Measurements from ENCODE around the gene SLC34A3.

DNA sequence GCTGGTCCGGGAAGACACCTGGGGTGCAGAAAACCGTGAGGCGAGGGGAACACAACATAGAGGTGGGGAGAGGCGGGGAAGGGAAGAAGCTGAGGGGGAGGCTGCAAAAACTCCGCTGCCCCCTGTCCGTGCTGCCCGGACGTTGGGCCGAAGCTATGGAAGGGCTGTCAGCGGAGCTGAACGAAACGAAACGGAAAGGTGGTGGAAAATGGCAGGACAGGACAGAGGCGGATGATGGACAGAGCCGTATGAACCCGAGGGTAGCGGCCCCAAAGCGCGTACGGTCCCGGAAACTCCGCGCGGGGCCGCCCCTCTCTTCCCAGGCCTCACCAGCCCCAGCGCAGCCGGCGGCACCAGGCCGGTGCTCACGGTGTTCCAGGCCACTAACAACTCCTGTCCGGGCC lies 42.6 kb upstream of the SLC34A3 start:
- TF ChIP-seq CTCF (IDR thresholded peaks at IDR 0.05) (no peak), CREB1 (CRISPR knock-in tag; IDR thresholded peaks at IDR 0.05) (no peak), FOXP4 (CRISPR knock-in tag; IDR thresholded peaks at IDR 0.05) (no peak), E2F5 (CRISPR knock-in tag; IDR thresholded peaks at IDR 0.05) (no peak), TCF7 (CRISPR knock-in tag; IDR thresholded peaks at IDR 0.05; ENCODE audit: low read depth) (no peak), NR3C1 (CRISPR knock-in tag; conservative IDR thresholded peaks at IDR 0.05; ENCODE audit: low read depth) (no peak), RELA (CRISPR knock-in tag; IDR thresholded peaks at IDR 0.05; ENCODE audit: borderline replicate concordance) (no peak), ZNF263 (CRISPR knock-in tag; IDR thresholded peaks at IDR 0.05; ENCODE audit: low read depth) (no peak)
- TF ChIP-seq, protein P1, sequence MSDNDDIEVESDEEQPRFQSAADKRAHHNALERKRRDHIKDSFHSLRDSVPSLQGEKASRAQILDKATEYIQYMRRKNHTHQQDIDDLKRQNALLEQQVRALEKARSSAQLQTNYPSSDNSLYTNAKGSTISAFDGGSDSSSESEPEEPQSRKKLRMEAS (CRISPR knock-in tag; IDR thresholded peaks at IDR 0.05): no peak

Measured in WTC11 (cell line).